Measurements from ENCODE around the gene IPO5. TPM values are rescaled to one million over a fixed set of nuclear protein-coding genes. Genes with fewer than 3 reads are reported as not detected.
"Not testable (repeated sequence)": the region's sequence is repeated elsewhere in the genome, so short reads cannot be mapped to it uniquely, and the experiment has no call there.

IPO5 gene
- total RNA-seq, 2 donors from 2014 or later, result 166 to 246 TPM

- Mint-ChIP-seq H3K36me3 (ENCODE audit: low read depth) (peaks cover 23% of the 10 kb centered on the region), H3K27me3 (no peaks in the 10 kb centered on the region), H3K4me1 (peaks cover 4% of the 10 kb centered on the region), H3K9me3 (no peaks in the 10 kb centered on the region), H3K27ac (peak overlapping the region; percentile 95), H3K4me3 (peak overlapping the region; percentile 96)
- ATAC-seq (replicated peaks), result no peak
These were observed 21.9 kb downstream of the IPO5 start for GRCh38 chr13:97975280-97975847.

GRCh38 chr13:97975848-97976609 lies 22.6 kb downstream of the IPO5 start:
- no peaks in the 10 kb centered on the region for H3K27me3 Mint-ChIP-seq
- peaks cover 25% of the 10 kb centered on the region for H3K36me3 Mint-ChIP-seq (ENCODE audit: low read depth)
- peak overlapping the region; percentile 96 for H3K4me3 Mint-ChIP-seq
- ATAC-seq (replicated peaks), result peak; percentile 92
- H3K27ac Mint-ChIP-seq, result peak overlapping the region; percentile 95
- H3K4me1 Mint-ChIP-seq, result peaks cover 6% of the 10 kb centered on the region
- no peaks in the 10 kb centered on the region for H3K9me3 Mint-ChIP-seq

GRCh38 chr13:97976610-97977521 lies 23.4 kb downstream of the IPO5 start:
- Mint-ChIP-seq H3K27me3 (no peaks in the 10 kb centered on the region), H3K4me3 (peak overlapping the region; percentile 96), H3K27ac (peak overlapping the region; percentile 92), H3K36me3 (ENCODE audit: low read depth) (peaks cover 34% of the 10 kb centered on the region), H3K4me1 (peaks cover 8% of the 10 kb centered on the region), H3K9me3 (no peaks in the 10 kb centered on the region)
- ATAC-seq (replicated peaks), result peak; percentile 49

- Mint-ChIP-seq H3K9me3 (no peaks in the 10 kb centered on the region), H3K36me3 (ENCODE audit: low read depth) (peaks cover 45% of the 10 kb centered on the region), H3K27ac (peak overlapping the region; percentile 92), H3K27me3 (no peaks in the 10 kb centered on the region), H3K4me3 (peak overlapping the region; percentile 96), H3K4me1 (peaks cover 8% of the 10 kb centered on the region)
- ATAC-seq (replicated peaks), result no peak
These were observed 24.5 kb downstream of the IPO5 start for GRCh38 chr13:97977982-97978381.

- H3K36me3 Mint-ChIP-seq (ENCODE audit: low read depth), result peaks cover 52% of the 10 kb centered on the region
- H3K9me3 Mint-ChIP-seq, result no peaks in the 10 kb centered on the region
- H3K27me3 Mint-ChIP-seq, result no peaks in the 10 kb centered on the region
- H3K4me3 Mint-ChIP-seq, result peak overlapping the region; percentile 96
- peaks cover 8% of the 10 kb centered on the region for H3K4me1 Mint-ChIP-seq
- no peak for ATAC-seq (replicated peaks)
- no peak overlapping the region for H3K27ac Mint-ChIP-seq
These were observed 25.2 kb downstream of the IPO5 start for GRCh38 chr13:97978651-97979050.

- H3K27me3 Mint-ChIP-seq, result no peaks in the 10 kb centered on the region
- H3K4me1 Mint-ChIP-seq, result peaks cover 8% of the 10 kb centered on the region
- peaks cover 56% of the 10 kb centered on the region for H3K36me3 Mint-ChIP-seq (ENCODE audit: low read depth)
- H3K9me3 Mint-ChIP-seq, result no peaks in the 10 kb centered on the region
- ATAC-seq (replicated peaks), result no peak
- no peak overlapping the region for H3K27ac Mint-ChIP-seq
- peak overlapping the region; percentile 96 for H3K4me3 Mint-ChIP-seq
These were observed 25.6 kb downstream of the IPO5 start for GRCh38 chr13:97979051-97979450.

GRCh38 chr13:97979556-97979955 lies 26.1 kb downstream of the IPO5 start:
- H3K4me1 Mint-ChIP-seq, result peaks cover 8% of the 10 kb centered on the region
- H3K36me3 Mint-ChIP-seq (ENCODE audit: low read depth), result peaks cover 61% of the 10 kb centered on the region
- H3K9me3 Mint-ChIP-seq, result no peaks in the 10 kb centered on the region
- H3K27me3 Mint-ChIP-seq, result no peaks in the 10 kb centered on the region
- no peak for ATAC-seq (replicated peaks)
- no peak overlapping the region for H3K27ac Mint-ChIP-seq
- no peak overlapping the region for H3K4me3 Mint-ChIP-seq

GRCh38 chr13:97982286-97982685 lies 28.8 kb downstream of the IPO5 start:
- Mint-ChIP-seq H3K27me3 (no peaks in the 10 kb centered on the region), H3K4me3 (no peak overlapping the region), H3K9me3 (no peaks in the 10 kb centered on the region), H3K4me1 (peaks cover 8% of the 10 kb centered on the region), H3K36me3 (ENCODE audit: low read depth) (peaks cover 83% of the 10 kb centered on the region), H3K27ac (peak overlapping the region; percentile 44)
- ATAC-seq (replicated peaks), result no peak

GRCh38 chr13:97986835-97987234 lies 33.4 kb downstream of the IPO5 start:
- Mint-ChIP-seq H3K4me3 (no peak overlapping the region), H3K27me3 (no peaks in the 10 kb centered on the region), H3K27ac (no peak overlapping the region), H3K9me3 (no peaks in the 10 kb centered on the region), H3K4me1 (no peaks in the 10 kb centered on the region), H3K36me3 (ENCODE audit: low read depth) (peaks cover 100% of the 10 kb centered on the region)
- no peak for ATAC-seq (replicated peaks)

GRCh38 chr13:97999653-98000052 lies 46.2 kb downstream of the IPO5 start:
- Mint-ChIP-seq H3K4me3 (no peak overlapping the region), H3K36me3 (ENCODE audit: low read depth) (peaks cover 99% of the 10 kb centered on the region), H3K27ac (peak overlapping the region; percentile 22), H3K4me1 (peaks cover 5% of the 10 kb centered on the region), H3K27me3 (no peaks in the 10 kb centered on the region), H3K9me3 (no peaks in the 10 kb centered on the region)
- ATAC-seq (replicated peaks), result peak; percentile 38

GRCh38 chr13:98004107-98004506 lies 50.6 kb downstream of the IPO5 start:
- peak overlapping the region; percentile 33 for H3K27ac Mint-ChIP-seq
- no peaks in the 10 kb centered on the region for H3K27me3 Mint-ChIP-seq
- H3K36me3 Mint-ChIP-seq (ENCODE audit: low read depth), result peaks cover 100% of the 10 kb centered on the region
- H3K4me3 Mint-ChIP-seq, result no peak overlapping the region
- ATAC-seq (replicated peaks), result no peak
- peaks cover 9% of the 10 kb centered on the region for H3K4me1 Mint-ChIP-seq
- H3K9me3 Mint-ChIP-seq, result no peaks in the 10 kb centered on the region

GRCh38 chr13:98004997-98005396 lies 51.5 kb downstream of the IPO5 start:
- Mint-ChIP-seq H3K36me3 (ENCODE audit: low read depth) (peaks cover 100% of the 10 kb centered on the region), H3K27ac (peak overlapping the region; percentile 46)
- not testable (repeated sequence) for ATAC-seq (replicated peaks); H3K9me3 Mint-ChIP-seq; H3K4me3 Mint-ChIP-seq; H3K4me1 Mint-ChIP-seq; H3K27me3 Mint-ChIP-seq

GRCh38 chr13:98007001-98007400 lies 53.5 kb downstream of the IPO5 start:
- no peak for ATAC-seq (replicated peaks)
- Mint-ChIP-seq H3K27ac (no peak overlapping the region), H3K4me1 (peaks cover 9% of the 10 kb centered on the region), H3K27me3 (no peaks in the 10 kb centered on the region), H3K4me3 (no peak overlapping the region), H3K9me3 (no peaks in the 10 kb centered on the region), H3K36me3 (ENCODE audit: low read depth) (peaks cover 100% of the 10 kb centered on the region)

GRCh38 chr13:98013241-98013640 lies 59.8 kb downstream of the IPO5 start:
- Mint-ChIP-seq H3K27me3 (no peaks in the 10 kb centered on the region), H3K9me3 (no peaks in the 10 kb centered on the region), H3K4me1 (peaks cover 4% of the 10 kb centered on the region), H3K36me3 (ENCODE audit: low read depth) (peaks cover 100% of the 10 kb centered on the region), H3K27ac (no peak overlapping the region), H3K4me3 (no peak overlapping the region)
- no peak for ATAC-seq (replicated peaks)
